Measurements from ENCODE around the gene GNAZ. TPM values are rescaled to one million over a fixed set of nuclear protein-coding genes. Genes with fewer than 3 reads are reported as not detected.

The GNAZ gene
- total and polyA plus RNA-seq, 11 donors = 1.1 to 13.9 (median 2.5) TPM

GRCh38 chr22:23055449-23056179, 14.7 kb upstream of the GNAZ start:
- no peak for DNase-seq
- Histone ChIP-seq H3K4me3 (no peak overlapping the region), H3K4me1 (no peaks in the 10 kb centered on the region), H3K36me3 (no peaks in the 10 kb centered on the region), H3K9me3 (peaks cover 0 to 29% (median 2%) of the 10 kb centered on the region in 12 donors), H3K27me3 (peaks cover 0 to 5% (median 0%) of the 10 kb centered on the region in 9 donors), H3K27ac (no peak overlapping the region)
- intact Hi-C loops (cut with DNase I) = no loop called here
- no peak for TF ChIP-seq POLR2A (IDR thresholded peaks at IDR 0.05)
- TF ChIP-seq CTCF (IDR thresholded peaks at IDR 0.05) = no peak
- WGBS, 4 donors = 65 to 71% (median 68%) methylated on average over 7 of the region's 7 CpGs
- no peak for ATAC-seq

- H3K36me3 ChIP-seq = no peaks in the 10 kb centered on the region
- 0 to 90% (median 42%) methylated on average over 1 of the region's 1 CpG for WGBS, 4 donors
- H3K27me3 ChIP-seq = peaks cover 0 to 5% (median 0%) of the 10 kb centered on the region in 9 donors
- ATAC-seq = no peak
- no peak overlapping the region for H3K4me3 ChIP-seq
- H3K9me3 ChIP-seq = peaks cover 0 to 20% (median 2%) of the 10 kb centered on the region in 12 donors
- H3K27ac ChIP-seq = no peak overlapping the region
- intact Hi-C loops (cut with DNase I) = no loop called here
- no peaks in the 10 kb centered on the region for H3K4me1 ChIP-seq
- DNase-seq = no peak
- no peak for TF ChIP-seq POLR2A (IDR thresholded peaks at IDR 0.05)
- TF ChIP-seq CTCF (IDR thresholded peaks at IDR 0.05) = no peak
Observed at GRCh38 chr22:23057331-23057730, 13.0 kb upstream of the GNAZ start.

- Histone ChIP-seq H3K27me3 (peaks cover 0 to 5% (median 0%) of the 10 kb centered on the region in 9 donors), H3K27ac (no peak overlapping the region), H3K9me3 (peaks cover 0 to 20% (median 2%) of the 10 kb centered on the region in 12 donors), H3K4me1 (no peaks in the 10 kb centered on the region), H3K4me3 (no peak overlapping the region), H3K36me3 (no peaks in the 10 kb centered on the region)
- 51 to 74% (median 58%) methylated on average over 2 of the region's 2 CpGs for WGBS, 4 donors
- no peak for ATAC-seq
- intact Hi-C loops (cut with DNase I) = no loop called here
- no peak for TF ChIP-seq CTCF (IDR thresholded peaks at IDR 0.05)
- no peak for TF ChIP-seq POLR2A (IDR thresholded peaks at IDR 0.05)
- DNase-seq = peak in 1 of 5 donors; percentile 9
Observed at GRCh38 chr22:23058063-23058462, 12.3 kb upstream of the GNAZ start.

GRCh38 chr22:23058481-23059283, 11.6 kb upstream of the GNAZ start:
- no peaks in the 10 kb centered on the region for H3K36me3 ChIP-seq
- ATAC-seq (no peak), DNase-seq (peak in 1 of 5 donors; percentile 9)
- H3K9me3 ChIP-seq = peaks cover 0 to 20% (median 2%) of the 10 kb centered on the region in 12 donors
- no peaks in the 10 kb centered on the region for H3K27me3 ChIP-seq
- no peak overlapping the region for H3K4me3 ChIP-seq
- intact Hi-C loops (cut with DNase I) = no loop called here
- no peak overlapping the region for H3K27ac ChIP-seq
- no peaks in the 10 kb centered on the region for H3K4me1 ChIP-seq
- TF ChIP-seq CTCF (IDR thresholded peaks at IDR 0.05) (no peak), POLR2A (IDR thresholded peaks at IDR 0.05) (no peak)
- WGBS, 4 donors = 64 to 72% (median 68%) methylated on average over 8 to 9 of the region's 9 CpGs
